VCaP (cell line): Measurements from ENCODE around the gene GRIN2A.

Source experiments
- H3K27ac ChIP-seq: fragments of 450-650 bp; 2 replicates; pipeline ENCODE4 v1.5.1; 2017
- CTCF ChIP-seq: fragments of 450-650 bp; conservative IDR thresholded peaks from 2 replicates; pipeline ENCODE4 v1.5.1; 2017; ENCODE audit warnings: mild to moderate bottlenecking, moderate library complexity

Gene GRIN2A

DNA sequence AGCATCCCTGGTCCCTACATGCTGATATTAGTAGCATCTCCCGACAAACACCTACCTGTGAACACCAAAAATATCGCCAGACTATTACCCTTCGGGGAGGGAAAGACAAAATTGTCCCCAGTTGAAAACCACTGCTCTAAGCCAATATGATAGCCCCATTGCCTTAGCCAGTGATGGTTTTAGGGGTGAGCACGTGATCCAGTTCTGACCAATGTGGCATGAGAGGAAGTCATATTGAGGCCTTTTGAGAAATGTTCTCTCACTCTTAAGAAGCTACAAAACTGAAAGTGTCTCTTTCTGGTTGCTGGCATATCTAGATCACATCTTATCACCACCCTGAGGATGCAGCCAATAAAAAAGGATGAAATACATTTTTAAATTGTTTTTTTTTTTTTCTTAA is 136.3 kb downstream of the GRIN2A start:
- no peak overlapping the region for H3K27ac ChIP-seq
- TF ChIP-seq CTCF = no peak

DNA sequence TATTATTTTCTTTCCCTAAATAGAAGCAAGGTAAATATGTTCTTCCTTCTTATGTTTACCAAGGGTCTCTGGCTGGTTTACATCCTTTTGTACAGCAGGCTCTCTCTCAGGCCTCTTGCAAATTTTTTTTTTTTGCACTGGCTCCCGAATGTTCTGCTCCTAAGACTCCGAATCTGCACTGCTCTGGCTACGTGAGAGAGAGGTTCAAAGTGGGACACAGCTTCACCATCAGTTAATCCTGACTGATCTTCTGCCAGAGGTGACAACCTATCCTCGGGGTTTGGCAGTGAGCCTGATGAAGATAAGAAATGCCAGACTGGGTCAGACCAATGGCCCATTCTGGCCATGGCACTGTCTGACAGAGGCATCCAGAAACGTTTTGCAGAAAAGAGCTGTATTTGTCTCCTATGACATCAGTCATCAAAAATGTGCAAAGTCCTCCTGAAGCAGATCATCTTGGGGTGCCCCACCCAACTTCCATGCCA is 136.9 kb downstream of the GRIN2A start:
- no peak for TF ChIP-seq CTCF
- no peak overlapping the region for H3K27ac ChIP-seq

- TF ChIP-seq CTCF = no peak
- no peak overlapping the region for H3K27ac ChIP-seq
Measured at GRCh38 chr16:10040136-10041080, 141.8 kb downstream of the GRIN2A start.

DNA sequence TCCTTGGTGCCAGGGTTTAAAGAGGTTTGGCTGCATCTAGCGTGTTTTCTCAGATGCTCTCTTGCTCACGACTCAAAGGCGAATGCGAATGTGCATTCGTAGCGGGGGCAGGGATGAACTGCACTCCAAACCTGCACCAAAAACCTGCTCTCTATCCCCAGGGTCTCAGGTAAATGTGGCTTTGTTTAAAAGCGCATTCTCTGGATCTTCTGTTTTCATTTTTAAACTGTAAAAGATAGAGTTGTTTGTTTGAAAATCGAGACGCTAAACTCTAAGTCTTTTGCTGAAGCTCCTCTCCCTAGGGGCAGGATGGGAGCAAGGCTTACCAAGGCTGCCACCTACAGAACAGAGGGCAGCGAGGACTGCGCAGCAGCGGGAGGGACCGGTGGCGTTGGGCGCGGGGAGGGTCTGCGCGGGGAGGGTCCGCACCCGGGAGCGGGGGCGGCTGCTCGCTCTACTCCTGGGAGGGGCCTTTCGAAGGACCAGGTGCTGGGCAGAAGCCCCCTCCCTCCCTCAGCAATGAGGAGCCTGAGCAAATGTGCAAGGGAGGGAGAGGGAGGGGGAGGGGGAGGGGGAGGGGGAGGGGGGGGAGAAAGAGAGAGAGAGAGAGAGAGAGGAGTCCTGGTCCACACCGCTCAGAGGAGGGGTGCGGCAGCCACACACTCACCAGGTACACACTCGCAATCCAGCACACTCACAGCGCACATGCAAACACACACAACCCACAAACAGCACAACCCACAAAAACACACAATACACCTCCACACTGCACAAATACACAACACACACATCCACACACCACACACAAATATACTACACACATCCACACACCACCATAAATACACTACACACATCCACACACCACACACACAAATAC is 142.8 kb downstream of the GRIN2A start:
- no peak overlapping the region for H3K27ac ChIP-seq
- TF ChIP-seq CTCF = no peak

- TF ChIP-seq CTCF = no peak
- H3K27ac ChIP-seq = no peak overlapping the region
Measured at GRCh38 chr16:10037751-10038150, 144.5 kb downstream of the GRIN2A start.

GRCh38 chr16:10036956-10037355 is 145.3 kb downstream of the GRIN2A start:
- no peak for TF ChIP-seq CTCF

DNA sequence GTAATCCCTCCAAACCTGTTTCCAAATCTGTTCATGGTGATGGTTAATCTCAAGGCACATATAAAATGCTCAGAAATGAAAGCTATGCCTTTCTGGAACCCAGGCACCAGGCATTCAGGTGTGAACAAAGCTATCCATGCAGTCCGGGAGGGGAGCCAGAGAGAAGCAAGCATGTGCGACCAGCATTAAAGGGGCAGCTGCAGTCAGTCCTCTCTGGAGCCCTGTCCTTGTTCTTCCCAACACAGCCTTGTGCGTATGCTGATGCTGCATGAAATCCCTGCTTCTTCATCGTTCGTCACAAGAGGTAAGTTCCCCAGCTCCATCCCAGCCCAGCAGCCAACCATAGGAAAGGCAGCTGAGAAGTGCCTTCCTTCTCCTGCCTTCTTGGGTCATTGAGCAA is 148.7 kb downstream of the GRIN2A start:
- no peak for TF ChIP-seq CTCF
- H3K27ac ChIP-seq = no peak overlapping the region

More at GRCh38 chr16:10036956-10037355, 145.3 kb downstream of the GRIN2A start:
- H3K27ac ChIP-seq = no peak overlapping the region
